Right hindlimb (tissue), 1 donor: ENCODE measurements around the gene MRPL52.
A peak's percentile ranks its signal among the peaks of the same experiment; 100 is the strongest.
"Not testable (repeated sequence)": the region's sequence is repeated elsewhere in the genome, so short reads cannot be mapped to it uniquely, and the experiment has no call there.

Experiments used
- DNase-seq: peaks from one replicate; pipeline ENCODE4 v3.0.0-alpha.2; 2018

Gene MRPL52

DNA sequence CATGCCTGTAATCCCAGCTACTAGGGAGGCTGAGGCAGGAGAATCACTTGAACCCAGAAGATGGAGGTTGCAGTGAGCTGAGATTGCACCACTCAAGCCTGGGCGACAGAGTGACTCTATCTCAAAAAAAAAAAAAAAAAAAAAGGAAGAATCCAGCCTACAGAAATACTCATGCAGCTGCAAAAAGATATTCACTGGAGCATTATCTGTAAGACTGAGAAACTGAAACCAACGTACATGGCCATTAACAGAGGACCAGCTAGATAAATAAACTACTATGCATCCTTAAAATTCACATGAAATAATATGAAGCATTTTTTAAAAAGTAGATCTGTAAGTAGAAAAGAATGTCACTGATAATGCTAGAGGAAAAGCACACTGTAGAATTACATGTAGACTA lies 18.0 kb upstream of the MRPL52 start:
- DNase-seq, result no peak

DNA sequence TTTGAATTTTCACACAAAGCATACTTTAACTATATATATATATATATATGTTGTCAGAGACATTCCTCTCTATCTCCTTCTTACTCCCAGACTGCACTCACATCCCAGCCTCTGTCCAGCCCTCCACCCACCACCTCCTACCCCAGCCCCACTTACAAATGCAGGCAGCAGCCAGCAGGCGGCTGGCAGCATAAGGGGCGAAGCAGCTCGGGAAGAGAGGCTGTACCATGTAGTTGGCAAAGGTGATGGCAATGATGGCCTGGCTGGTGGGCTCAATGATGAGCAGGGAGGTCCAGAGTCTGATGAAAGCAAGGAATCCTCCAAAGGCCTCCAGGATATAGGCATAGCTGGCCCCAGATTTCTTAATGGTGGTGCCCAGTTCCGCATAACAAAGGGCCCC lies 16.9 kb upstream of the MRPL52 start:
- no peak for DNase-seq

DNA sequence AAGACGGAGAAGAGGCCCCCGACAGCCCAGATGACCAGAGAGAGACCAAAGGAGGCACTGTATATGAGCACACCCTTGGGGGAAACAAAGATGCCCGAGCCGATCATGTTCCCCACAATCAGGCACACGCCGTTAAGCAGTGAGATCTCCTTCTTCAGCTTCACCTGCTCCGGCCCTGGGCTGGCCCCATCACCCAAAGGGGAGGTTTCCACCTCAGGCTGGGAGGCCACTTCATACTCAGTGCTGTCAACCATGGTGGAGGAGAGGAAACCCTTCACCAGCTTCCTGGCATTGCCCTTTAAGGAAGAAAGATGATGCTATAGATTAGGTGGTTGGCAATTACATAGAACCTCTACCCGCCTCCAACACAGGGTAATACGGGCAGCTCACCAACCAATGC lies 16.5 kb upstream of the MRPL52 start:
- no peak for DNase-seq

DNA sequence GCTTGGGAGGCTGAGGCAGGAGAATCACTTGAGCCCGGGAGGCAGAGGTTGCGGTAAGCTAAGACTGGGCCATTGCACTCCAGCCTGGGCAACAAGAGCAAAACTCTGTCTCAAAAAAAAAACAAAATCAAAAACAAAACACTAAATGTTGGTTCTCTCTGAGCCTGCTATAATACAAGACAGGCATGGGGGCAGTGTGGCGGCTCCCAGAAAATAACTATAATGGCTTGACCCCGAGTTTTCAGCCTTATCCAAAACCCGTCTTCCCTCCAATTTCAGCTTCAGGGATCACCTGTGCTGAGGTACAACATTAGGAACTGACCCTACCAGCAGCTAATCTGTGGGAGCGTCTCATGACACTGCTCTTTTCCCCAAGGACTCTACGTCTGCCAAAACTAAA lies 15.3 kb upstream of the MRPL52 start:
- no peak for DNase-seq

DNA sequence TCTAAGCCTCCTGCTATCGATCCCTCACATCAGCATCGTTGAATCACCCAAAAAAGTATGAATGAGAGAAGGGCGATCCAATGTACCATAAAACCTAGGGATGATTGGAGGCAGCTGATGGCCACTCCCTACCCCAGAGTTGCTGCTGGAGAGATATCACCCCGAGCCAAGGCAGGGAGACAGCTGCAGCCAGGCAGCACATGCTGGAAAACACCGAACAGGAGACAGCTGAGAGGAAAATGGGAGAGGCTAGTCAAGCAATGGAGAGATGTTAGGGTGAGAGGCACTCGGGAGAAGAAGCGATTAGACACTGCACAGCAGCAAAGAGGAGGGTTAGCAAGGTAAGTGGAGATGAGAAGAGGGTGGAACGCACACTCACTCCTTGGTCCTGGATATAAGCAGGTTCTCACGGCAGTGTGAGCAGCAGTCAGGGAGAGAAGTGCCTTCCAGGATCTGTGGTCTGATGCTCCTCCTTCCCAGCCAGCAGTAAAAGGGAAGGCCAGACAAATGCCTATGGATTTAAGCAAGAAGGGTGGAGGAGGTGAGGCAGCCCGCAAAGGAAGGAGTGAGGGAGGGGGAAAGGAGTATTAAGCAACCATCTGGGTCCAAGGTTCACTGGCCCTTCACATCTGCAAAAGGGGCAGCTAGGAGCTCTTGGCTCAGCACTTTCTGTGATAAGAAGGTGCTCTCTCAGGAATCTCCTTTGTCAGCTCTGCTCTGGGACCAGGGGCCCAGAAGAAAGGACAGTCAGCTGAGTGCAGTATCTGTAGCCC lies 14.6 kb upstream of the MRPL52 start, which contains the start of gene SLC7A7:
Gene SLC7A7, minus strand, starts transcription at position 495 of the 773 bp plus-strand sequence. CDS start 2,037 bp downstream, outside the sequence.
- peak; percentile 84 for DNase-seq

DNA sequence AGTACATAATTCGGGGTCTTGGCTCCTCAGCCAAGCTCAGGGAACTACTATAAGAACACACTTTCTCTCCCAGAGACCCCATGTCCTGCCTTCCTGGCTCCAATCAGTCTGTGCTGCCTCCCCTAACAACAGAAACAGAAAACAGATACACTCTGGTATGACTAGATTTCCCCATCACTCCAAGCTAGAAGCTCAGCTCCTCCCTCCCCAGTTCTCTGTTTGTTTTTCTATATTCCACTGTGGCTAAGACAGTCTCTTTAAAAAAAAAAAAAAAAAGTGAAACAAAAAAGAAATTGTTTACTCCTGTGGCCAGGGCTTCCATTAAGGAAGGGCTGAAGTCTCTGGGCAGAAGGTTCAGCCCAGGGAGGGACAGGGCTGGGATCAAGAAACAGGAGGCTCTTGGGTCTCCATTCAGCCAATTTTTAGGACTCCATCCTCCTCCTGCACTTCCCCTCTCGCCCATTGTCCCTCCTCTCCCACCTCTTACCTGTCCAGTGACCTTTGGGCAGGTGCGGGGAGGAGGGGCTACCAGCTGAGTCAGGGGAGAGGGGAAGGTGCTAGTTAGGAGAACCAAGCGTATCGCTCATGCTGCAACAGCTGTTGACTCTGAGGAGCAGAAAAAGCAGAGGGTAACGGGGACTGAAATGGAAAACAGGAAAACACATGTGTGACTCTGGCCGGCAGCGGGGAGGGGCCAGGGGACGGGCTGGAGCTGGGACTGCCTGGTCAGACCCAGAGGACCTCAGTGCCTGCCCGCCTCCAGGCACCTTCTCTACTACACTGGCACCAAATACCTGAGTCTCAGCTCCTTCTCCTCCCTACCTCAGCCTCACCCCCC lies 10.3 kb upstream of the MRPL52 start:
- peak; percentile 72 for DNase-seq

DNA sequence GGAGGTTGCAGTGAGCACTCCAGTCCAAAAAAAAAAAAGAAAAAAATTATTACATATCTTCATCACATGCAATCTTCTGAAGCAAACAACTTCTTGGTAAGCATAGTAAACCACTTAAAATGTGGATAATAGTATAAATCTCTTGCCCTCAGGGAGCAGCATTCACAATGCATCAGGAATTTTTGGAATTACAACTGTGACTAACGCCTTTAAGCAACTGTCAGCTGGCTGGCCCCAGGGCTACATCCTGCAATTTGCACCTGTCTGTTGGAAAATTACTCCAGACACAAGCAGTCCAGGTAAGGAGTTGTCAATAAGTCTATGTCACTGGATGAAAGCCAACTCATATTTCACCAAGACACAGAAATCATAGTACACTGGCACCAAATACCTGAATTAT lies 9.0 kb upstream of the MRPL52 start:
- no peak for DNase-seq

DNA sequence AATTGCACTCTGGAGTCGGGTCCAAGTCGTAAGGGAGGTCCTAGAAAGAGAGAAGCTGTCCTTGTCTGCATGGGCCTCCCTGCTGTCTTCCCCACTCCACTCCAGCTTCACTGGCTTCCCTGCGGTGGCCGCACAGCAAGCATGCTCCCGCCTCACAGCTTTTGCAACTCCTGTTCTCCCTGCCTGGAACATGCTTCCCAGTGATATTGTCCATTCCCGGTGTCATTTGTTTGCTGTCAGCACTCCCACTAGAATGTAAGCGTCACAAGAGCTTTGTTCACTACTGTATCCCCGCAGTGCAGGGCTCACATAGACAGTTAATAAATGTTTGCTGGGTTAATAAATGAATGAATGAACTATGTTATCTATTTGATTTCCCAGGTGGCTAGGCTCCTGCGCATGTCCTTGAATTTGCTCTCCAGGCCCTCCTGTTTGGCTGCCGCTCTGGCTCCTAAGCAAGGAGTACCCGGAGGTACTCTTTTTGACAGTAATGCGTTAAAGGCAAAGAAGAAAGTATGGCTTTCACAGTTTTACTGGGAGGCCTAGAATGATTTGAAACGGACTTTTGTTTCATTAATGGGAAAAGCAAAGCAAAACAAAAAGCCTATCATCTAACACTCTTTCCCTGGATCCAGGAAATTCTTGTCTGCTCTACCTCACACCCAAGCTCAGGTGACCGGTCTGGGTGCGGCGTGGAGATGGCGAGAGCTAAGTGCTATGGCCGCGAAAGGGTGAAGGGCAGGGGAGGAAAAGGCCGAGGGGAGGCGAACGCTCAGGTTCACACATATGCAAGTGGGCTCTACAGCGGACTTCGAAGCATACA lies 8.3 kb upstream of the MRPL52 start:
- DNase-seq, result peak; percentile 36

DNA sequence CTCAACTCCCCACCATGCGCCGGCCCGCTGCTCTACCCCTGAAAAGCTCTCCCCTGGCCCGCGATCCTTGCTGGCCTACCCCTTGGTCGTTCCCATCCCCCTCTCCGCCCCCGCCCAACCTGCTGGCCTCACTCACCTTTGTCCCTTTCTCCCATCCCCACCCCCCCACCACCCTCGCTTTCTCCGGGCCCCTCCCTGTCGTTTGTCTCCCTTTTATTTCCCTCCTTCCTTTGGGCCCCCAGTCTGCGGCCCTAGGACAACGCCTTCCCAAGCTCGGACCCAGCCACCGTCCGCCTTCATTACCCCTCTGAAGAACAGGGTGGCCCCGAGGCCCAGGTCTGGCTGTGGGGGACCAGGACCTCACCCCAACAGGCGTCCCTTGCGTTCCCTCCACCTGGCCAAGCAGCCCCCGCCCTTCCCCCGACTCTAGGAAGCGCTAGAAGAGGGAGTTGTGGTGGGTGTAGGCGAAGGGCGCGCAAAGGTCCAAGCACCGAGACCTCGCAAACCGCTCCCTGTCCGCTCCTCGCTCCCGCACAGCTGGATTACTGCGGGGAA lies 7.6 kb upstream of the MRPL52 start:
- DNase-seq, result peak; percentile 47

DNA sequence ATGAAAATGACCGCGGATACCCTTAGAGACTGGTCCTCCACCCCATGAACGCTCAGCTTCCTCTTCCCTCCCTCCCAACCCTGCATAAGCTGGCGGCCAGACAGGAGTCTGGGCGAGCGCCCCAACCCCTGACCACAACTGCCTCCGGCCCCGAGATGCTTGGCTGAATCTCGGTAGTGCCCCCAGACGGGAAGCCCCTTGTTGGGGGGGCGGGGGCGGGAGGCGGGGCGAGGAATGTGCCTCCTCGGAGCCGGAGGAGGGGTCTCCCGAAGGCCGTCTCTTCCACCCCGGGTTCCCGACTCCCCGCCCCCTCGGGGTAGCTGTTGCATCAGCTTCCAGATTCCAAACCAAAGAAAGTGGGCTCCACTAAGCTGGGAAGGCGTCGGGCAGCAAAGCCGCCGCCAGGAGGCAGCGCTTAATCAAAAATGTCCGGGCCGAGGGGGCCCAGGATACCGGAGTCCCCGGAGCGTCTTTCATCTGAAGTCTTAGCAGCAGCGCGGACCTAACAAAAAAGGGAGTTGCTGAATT lies 7.1 kb upstream of the MRPL52 start:
- DNase-seq, result peak; percentile 95

DNA sequence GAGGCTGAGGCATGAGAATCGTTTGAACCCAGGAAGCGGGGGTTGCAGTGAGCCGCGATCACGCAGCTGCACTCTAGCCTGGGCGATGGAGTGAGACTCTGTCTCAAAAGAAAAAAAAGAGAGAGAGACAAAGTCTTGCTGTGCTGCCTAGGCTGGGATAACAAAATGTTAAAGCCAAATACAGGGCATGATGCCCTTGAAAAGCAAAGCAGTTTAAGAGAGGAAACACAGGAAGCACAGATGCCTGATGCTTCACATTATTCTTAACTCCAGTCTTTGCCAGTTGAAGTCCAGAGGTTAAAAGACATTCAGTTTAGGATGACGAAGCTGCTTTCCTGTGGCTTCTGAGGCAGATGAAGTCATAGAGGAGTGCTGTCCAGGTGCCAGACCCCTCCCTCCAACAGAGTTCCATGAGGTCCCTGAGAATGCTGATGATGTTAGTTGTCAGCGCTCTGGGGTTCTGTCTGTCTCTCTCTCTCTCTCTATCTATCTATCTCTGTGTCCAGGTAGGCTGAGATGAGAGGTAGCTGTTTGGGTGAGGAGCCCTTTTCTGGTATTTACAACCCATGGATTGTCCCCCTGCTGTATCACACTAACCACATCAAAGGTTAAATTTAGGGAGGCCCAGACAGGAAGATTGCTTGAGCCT lies 4.9 kb upstream of the MRPL52 start:
- peak; percentile 78 for DNase-seq

DNA sequence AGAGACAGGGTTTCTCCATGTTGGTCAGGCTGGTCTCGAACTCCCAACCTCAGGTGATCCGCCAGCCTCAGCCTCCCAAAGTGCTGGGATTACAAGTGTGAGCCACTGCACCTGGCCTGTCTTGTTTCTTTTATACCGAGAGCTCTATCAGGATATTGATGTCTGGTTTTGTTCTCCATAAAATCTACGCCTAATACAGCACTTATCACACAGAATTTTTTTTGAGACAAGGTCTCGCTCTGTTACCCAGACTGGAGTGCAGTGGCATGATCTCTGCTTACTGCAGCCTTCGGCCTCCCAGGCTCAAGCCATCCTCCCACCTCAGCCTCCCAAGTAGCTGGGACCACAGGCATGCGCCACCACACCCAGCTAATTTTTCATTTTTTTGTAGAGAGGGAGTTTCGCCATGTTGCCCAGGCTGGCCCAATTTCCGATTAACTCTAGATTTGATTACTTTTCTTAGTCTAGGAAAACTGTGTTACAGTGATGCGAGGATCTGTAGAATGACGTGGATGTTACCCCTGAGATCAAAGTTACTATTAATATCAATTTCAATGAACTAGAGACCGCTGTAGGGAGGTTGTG lies 519 bp upstream of the MRPL52 start:
- not testable (repeated sequence) for DNase-seq

DNA sequence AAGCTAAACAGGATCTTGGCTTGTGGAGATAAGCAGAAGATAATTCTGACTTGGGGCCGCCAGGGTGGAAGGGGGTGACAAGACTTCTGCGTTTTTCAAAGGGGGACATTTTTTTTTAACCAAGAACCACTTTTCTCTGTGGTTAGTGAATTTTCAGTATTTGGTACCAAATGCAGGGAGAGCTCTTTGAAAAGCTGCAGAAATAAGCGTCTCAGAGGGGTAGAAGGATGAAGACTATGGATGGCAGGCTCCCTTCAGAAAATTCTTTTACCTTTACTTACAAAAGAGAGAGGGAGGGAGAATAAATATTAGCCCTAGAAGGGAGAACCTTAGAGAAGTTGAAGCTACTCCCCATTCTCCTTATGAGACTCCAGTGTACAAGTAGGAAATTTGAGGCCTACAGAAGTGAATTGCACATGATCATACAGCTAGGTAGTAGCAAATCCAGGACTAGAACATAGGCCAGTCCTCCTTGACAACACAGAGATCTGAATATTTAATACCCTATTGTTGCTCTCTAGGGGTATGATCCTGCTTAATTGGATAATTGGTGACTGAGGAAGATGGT lies 840 bp downstream of the MRPL52 start:
- DNase-seq, result no peak

DNA sequence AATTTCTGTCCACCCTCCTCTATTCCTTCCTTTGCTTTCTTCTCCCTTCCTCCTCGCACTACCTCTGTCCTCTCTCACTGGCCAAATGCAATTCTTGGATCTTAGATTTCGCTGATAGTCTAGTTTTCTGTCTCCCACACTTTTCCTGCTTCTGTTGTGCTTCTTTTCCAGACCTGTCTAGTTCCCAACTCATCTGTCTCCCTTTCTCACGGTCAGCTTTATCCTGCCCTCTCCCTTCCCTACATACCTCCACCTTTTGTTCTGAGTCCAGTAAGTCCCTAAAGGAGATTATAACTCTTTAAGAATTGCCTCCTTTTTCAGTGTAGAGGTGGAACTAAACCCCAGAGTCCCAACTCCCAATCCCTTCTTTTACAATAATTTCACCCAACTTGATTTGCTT lies 5.8 kb downstream of the MRPL52 start:
- DNase-seq, result no peak

DNA sequence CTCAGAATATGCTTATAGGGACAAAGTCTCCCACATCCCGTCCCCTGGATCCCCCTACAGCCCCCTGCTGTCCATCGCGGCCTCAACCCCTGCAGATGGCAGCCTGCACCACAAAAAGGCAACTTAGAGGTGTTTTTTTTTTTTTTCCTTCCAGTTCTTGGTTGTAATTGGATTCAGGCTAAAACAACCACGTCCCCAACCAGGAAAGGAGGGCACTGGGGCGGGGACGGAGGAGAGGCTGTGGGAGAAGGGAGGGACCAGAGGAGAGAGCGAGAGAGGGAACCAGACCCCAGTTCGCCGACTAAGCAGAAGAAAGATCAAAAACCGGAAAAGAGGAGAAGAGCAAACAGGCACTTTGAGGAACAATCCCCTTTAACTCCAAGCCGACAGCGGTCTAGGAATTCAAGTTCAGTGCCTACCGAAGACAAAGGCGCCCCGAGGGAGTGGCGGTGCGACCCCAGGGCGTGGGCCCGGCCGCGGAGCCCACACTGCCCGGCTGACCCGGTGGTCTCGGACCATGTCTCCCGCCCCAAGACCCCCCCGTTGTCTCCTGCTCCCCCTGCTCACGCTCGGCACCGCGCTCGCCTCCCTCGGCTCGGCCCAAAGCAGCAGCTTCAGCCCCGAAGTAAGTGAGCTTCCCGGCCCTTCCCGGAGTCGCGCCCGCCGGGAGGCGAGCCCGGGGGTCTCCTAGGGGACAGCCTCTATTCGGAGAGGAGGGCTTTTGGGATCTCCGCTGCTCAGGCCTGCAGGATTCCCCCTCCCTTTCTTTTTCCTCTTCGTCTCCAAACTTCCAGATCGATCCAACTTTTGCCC lies 6.8 kb downstream of the MRPL52 start, which contains the start of gene MMP14:
Gene MMP14, plus strand, starts transcription at position 285 of the 813 bp plus-strand sequence. Its CDS starts 233 bp downstream, at position 518.
- peak; percentile 92 for DNase-seq

DNA sequence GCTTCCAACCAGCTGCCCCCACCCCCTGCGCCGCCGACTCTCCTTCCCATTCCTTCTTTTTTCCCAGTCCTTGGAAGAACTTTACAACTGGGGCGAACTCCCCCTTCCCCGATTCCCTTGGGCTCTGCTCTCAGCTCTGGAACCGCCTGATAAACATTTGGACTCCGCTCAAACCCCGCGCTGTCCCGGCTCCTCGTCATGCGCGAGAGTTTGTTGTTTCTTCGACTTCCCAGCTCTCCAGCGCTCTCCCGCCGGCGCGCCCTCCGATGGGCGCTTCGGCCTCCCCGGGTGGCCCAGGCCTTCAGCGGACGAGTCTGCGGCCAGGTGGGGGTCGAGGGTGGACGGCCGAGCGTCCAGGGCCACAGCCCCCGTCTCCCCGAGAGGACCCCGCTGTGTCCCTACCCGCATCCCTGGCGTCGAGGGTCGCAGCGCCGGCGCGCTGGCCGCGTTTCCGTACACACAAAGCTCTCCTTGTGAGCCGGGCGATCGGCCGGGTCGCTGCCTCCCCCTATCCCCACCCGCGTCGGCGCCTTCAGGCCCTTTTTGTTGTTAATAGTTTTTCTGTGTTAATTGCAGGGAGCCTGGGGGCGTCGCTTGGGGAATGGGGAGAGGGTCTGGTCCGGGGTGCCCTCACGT lies 7.5 kb downstream of the MRPL52 start:
- peak; percentile 82 for DNase-seq

DNA sequence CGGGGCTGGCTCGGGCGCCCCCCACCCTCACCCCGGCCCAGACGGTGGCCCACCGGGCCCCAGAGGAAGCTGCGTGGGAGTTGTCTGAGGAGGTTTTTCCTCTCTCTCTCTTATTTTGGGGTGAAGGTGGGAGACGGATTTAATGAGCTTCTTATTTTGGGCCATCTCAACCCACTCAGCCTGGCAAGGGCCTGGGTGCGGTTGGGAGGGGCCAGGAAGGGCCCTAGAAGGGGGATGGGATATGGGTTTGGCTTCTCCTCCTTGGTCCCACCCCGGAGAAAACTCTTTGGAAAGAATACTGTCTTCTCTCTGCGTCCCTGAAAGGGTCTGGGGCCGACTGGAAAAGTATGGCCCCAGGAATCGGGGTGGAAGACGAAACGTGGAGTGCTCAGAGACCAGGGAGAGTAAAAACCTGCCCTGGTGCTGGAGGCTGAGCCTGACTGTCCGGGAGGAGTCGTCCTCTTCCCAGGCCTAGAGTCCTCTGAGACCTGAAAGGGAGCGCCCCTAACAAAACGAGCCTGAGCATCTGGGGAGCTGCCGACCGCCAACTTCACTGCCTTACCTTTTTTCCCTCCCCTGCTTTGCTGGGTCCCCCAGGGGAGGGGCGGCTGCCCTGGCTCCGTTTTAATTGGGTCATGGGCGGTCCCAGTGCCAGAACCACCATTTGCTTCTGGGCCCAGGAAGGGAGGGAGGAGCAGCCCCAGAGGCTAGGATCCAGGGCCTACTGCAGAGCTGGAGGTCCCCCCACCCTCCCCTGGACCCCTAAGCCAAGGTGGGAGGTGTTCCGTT lies 8.3 kb downstream of the MRPL52 start:
- peak; percentile 61 for DNase-seq

DNA sequence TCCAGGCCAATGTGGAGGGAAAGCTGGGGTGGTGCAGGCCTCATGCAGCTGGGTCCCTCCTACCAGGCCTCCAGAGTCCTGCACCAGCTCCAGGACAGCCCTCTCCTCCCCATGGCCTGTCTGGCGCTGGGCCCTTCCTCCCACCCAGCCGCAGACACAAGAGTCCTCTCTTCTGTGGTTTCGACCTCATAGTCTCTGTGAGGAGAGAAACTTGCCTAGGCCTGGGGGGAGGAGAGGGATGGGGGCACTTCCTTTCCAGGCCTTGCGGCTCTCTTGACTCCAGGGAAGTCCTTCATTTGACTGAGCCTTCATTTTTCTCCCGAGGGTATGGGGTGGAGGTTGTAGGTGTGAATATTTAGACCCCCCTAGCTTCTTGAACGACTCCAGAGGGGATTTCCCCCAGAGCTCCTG lies 8.9 kb downstream of the MRPL52 start:
- peak; percentile 68 for DNase-seq
